Nephron progenitor cell (in vitro differentiated cells): Measurements from ENCODE around the gene RNF212.
A peak's percentile ranks its signal among the peaks of the same experiment; 100 is the strongest.

Experiments
- DNase-seq: peaks from one replicate; pipeline ENCODE4 v3.0.0; 2021
- H3K27ac Mint-ChIP-seq: 2 replicates; pipeline ENCODE4 v1.8.0; 2021; ENCODE audit warnings: mild to moderate bottlenecking, moderate library complexity, mixed read lengths
- H3K27me3 Mint-ChIP-seq: 2 replicates; pipeline ENCODE4 v1.8.0; 2021; ENCODE audit warnings: mild to moderate bottlenecking, low read depth, mixed read lengths; ENCODE audit not compliant: poor library complexity
- H3K36me3 Mint-ChIP-seq: 2 replicates; pipeline ENCODE4 v1.8.0; 2021; ENCODE audit warnings: low read depth, mixed read lengths
- H3K4me1 Mint-ChIP-seq: 2 replicates; pipeline ENCODE4 v1.8.0; 2021; ENCODE audit warnings: mixed read lengths
- H3K4me3 Mint-ChIP-seq: 2 replicates; pipeline ENCODE4 v1.8.0; 2021; ENCODE audit warnings: mild to moderate bottlenecking, moderate library complexity, mixed read lengths
- H3K9me3 Mint-ChIP-seq: 2 replicates; pipeline ENCODE4 v1.8.0; 2021; ENCODE audit warnings: mild to moderate bottlenecking, moderate library complexity, mixed read lengths
- TF ChIP-seq, protein P1 (sequence below): fragments of 200-600 bp; sonication (generic); IDR thresholded peaks from 2 replicates; pipeline ENCODE4 v1.5.0; 2021; ENCODE audit warnings: antibody characterized with exemption

Gene RNF212

DNA sequence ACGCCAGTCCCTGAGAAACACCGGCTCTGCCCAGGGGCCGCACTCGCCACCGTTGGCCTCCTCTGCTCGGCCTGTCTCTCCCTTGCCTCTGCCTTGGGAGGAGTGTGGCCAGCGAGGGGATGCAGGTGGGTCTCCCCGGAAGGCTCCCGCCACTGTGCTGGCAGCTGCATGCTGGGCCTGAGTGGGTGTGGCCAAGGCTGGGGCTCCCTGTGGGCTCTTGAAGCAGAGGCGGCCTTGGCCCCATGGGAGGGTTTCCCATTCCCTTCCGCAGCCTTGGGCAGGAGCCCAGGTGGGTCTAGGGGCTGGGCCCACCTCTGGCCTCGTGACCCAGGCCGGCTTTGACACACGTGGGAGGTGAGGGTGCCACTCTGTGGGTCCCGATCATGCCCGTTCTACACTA is 82.8 kb downstream of the RNF212 start:
- Mint-ChIP-seq H3K36me3 (peaks cover 7% of the 10 kb centered on the region), H3K4me3 (no peak overlapping the region), H3K27me3 (no peaks in the 10 kb centered on the region), H3K27ac (no peak overlapping the region), H3K4me1 (peaks cover 32% of the 10 kb centered on the region), H3K9me3 (no peaks in the 10 kb centered on the region)
- TF ChIP-seq, protein P1, sequence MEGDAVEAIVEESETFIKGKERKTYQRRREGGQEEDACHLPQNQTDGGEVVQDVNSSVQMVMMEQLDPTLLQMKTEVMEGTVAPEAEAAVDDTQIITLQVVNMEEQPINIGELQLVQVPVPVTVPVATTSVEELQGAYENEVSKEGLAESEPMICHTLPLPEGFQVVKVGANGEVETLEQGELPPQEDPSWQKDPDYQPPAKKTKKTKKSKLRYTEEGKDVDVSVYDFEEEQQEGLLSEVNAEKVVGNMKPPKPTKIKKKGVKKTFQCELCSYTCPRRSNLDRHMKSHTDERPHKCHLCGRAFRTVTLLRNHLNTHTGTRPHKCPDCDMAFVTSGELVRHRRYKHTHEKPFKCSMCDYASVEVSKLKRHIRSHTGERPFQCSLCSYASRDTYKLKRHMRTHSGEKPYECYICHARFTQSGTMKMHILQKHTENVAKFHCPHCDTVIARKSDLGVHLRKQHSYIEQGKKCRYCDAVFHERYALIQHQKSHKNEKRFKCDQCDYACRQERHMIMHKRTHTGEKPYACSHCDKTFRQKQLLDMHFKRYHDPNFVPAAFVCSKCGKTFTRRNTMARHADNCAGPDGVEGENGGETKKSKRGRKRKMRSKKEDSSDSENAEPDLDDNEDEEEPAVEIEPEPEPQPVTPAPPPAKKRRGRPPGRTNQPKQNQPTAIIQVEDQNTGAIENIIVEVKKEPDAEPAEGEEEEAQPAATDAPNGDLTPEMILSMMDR = no peak
- no peak for DNase-seq

DNA sequence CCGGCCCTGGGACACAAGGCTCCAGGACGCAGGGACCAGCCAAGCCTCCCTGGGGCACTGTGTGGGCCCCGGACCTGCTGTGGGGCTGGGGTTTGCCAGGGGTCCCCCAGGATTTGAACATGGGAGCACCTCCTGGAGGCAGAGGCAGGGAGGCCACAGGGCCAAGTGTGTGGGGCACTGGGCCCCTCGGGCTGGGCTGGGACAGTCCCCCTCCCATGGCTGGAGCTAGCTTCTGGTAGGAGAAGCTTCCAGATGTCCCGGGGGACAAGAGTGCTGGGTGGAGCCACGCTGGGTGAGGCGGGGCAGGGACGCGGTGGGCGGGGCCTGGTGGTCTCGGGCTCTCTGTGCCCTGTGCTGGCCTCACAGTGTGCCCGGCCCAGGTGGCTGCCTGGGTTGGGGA is 83.3 kb downstream of the RNF212 start:
- H3K4me1 Mint-ChIP-seq = peaks cover 35% of the 10 kb centered on the region
- TF ChIP-seq, protein P1 = no peak
- DNase-seq = peak; percentile 54
- peaks cover 12% of the 10 kb centered on the region for H3K36me3 Mint-ChIP-seq
- H3K27ac Mint-ChIP-seq = no peak overlapping the region
- no peak overlapping the region for H3K4me3 Mint-ChIP-seq
- H3K27me3 Mint-ChIP-seq = no peaks in the 10 kb centered on the region
- no peaks in the 10 kb centered on the region for H3K9me3 Mint-ChIP-seq

DNA sequence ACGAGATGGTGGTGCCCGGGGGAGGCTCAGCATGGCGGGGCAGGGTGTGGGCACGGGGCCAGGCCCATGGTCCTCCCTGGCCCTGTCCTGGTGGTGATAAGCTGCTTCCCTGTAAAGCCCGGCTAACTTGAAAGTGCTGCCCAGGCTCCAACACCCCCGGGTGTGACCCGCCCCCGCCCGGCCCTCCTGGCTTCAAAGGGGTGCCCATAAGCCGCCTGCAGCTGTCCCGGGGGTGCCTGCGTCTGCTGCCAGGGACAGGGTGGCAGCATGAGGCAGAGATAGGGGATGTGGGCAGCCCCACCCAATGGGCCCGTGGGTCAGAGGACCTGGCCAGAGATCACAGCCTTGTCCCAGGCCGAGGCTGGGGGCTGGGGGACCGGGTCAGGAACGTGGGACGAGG is 83.8 kb downstream of the RNF212 start:
- peaks cover 14% of the 10 kb centered on the region for H3K36me3 Mint-ChIP-seq
- DNase-seq = no peak
- H3K9me3 Mint-ChIP-seq = no peaks in the 10 kb centered on the region
- peaks cover 35% of the 10 kb centered on the region for H3K4me1 Mint-ChIP-seq
- H3K4me3 Mint-ChIP-seq = no peak overlapping the region
- H3K27me3 Mint-ChIP-seq = no peaks in the 10 kb centered on the region
- TF ChIP-seq, protein P1 = no peak
- H3K27ac Mint-ChIP-seq = no peak overlapping the region

DNA sequence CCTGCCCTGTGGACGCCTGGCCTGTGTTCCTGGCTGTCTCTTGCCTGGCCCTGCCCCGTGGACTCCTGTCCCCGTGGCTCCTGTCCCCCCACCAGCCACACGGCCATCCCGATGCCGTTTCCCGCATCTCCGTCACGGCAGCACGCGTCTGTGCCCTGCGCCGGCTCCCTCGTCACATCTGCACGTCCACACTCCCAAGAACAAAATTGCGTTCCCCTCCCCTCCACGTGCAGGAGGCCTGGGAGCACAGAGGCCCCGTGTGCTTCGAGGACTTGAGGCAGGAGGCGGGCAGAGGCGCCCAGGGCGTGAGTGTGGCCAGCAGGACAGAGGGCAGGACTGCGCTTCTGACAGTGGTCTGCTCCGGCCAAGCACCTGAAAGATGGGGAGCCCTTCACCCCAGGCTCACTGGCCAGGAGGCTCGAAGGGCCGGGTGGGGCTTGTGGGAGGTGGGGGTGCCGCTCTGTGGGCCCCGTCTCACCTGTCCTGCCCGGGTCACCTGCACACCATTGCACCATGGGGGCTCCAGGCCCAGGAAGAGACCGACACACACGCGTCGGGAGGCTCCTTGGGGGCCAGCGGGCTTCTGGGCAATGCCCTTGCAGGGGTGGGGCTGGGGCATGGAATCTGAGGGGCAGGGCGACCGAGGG is 84.7 kb downstream of the RNF212 start:
- TF ChIP-seq, protein P1 = no peak
- H3K4me1 Mint-ChIP-seq = peaks cover 31% of the 10 kb centered on the region
- no peak overlapping the region for H3K27ac Mint-ChIP-seq
- DNase-seq = no peak
- peaks cover 14% of the 10 kb centered on the region for H3K36me3 Mint-ChIP-seq
- H3K27me3 Mint-ChIP-seq = no peaks in the 10 kb centered on the region
- no peak overlapping the region for H3K4me3 Mint-ChIP-seq
- no peaks in the 10 kb centered on the region for H3K9me3 Mint-ChIP-seq

DNA sequence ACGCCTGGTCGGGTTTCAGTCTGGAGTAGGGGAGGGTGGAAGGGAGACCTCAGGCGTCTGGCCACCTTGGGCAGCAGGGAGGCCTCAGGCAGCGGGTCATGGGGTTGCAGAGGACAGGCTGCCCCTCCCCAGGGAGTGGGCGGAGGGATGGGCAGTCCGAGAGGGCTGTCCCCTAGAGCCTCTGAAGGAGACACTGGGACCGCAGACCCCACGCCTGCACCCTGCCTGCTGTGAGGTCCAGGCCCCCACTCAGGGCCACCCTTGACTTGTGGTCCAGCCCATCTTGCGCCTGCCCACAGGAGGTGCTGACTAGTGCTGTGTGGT is 85.5 kb downstream of the RNF212 start:
- DNase-seq = no peak
- Mint-ChIP-seq H3K4me3 (no peak overlapping the region), H3K27me3 (no peaks in the 10 kb centered on the region), H3K27ac (no peak overlapping the region), H3K4me1 (peaks cover 30% of the 10 kb centered on the region), H3K9me3 (no peaks in the 10 kb centered on the region), H3K36me3 (peaks cover 14% of the 10 kb centered on the region)
- TF ChIP-seq, protein P1 = no peak

DNA sequence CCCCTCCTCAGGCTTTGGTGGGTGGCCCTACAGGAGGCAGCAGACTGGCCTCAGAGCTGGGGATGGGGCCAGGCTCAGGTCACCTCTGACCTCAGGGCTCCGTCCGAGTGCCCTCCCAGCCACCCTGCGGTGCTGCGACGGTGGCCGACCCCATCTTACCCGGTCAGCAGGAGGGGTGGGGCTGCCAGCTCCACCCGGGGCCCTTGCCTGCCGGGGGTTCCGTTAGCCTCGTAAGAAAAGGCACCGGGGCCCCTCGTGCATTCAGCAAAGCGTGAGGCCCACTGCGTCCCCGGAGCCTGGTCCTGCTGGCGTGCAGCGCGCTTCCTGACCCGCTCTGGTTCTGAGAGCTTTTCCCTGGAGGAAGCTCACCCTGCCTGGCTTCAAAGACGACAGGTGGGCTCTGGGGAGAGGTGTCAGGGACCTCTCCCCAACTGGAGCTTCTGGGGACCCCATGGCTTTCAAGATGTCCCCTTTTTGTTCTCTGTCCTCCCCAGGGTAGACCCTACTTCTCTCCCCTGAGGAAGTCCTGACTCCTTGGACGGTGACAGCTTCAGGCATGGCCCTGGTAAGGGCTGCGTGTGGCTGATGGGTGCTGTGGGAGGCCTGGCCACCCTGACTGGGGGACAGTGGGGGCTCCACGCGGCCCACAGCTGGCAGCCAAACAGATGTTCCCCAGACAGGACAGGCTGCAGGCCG is 86.0 kb downstream of the RNF212 start:
- Mint-ChIP-seq H3K36me3 (peaks cover 14% of the 10 kb centered on the region), H3K4me3 (no peak overlapping the region)

More for the DNA sequence above, 86.0 kb downstream of the RNF212 start:
- H3K27me3 Mint-ChIP-seq = no peaks in the 10 kb centered on the region
- H3K9me3 Mint-ChIP-seq = no peaks in the 10 kb centered on the region
- H3K4me1 Mint-ChIP-seq = peaks cover 30% of the 10 kb centered on the region
- TF ChIP-seq, protein P1 = no peak
- DNase-seq = no peak
- H3K27ac Mint-ChIP-seq = no peak overlapping the region
